Activated CD4-positive, alpha-beta T cell treated with anti-CD3 and anti-CD28 coated beads for 36 hours (primary cell): ENCODE measurements around the gene ARHGAP5. TPM values are rescaled to one million over a fixed set of nuclear protein-coding genes. Genes with fewer than 3 reads are reported as not detected.

Source experiments
- ATAC-seq: fragments of 200-7000 bp; cut with Tn5 transposase; one replicate; pipeline ENCODE4 v1.10.0; 2021; ENCODE audit warnings: mild to moderate bottlenecking, moderate library complexity
- CTCF ChIA-PET: fragments of 350-600 bp; sonication (Branson Sonifier 250); formaldehyde crosslinking; loops from one replicate; lab custom pipeline; 2021; ENCODE audit warnings: antibody characterized with exemption; lab: Charles Lee
- POLR2A ChIA-PET: fragments of 350-600 bp; sonication (Branson Sonifier 250); formaldehyde crosslinking; loops from one replicate; lab custom pipeline; 2021; ENCODE audit warnings: antibody characterized with exemption, inconsistent platforms; lab: Charles Lee
- DNase-seq: peaks from one replicate; pipeline ENCODE4 v3.0.0-alpha.2; 2020
- H3K27ac Mint-ChIP-seq: one replicate; pipeline ENCODE4 v1.8.0; 2021; ENCODE audit warnings: mixed read lengths
- H3K27me3 Mint-ChIP-seq: one replicate; pipeline ENCODE4 v1.8.0; 2021; ENCODE audit warnings: mixed read lengths
- H3K36me3 Mint-ChIP-seq: one replicate; pipeline ENCODE4 v1.8.0; 2021; ENCODE audit warnings: low read depth, mixed read lengths
- H3K4me1 Mint-ChIP-seq: one replicate; pipeline ENCODE4 v1.8.0; 2021; ENCODE audit warnings: mixed read lengths
- H3K4me3 Mint-ChIP-seq: one replicate; pipeline ENCODE4 v1.8.0; 2021; ENCODE audit warnings: mild to moderate bottlenecking, moderate library complexity, mixed read lengths
- H3K9me3 Mint-ChIP-seq: one replicate; pipeline ENCODE4 v1.8.0; 2021; ENCODE audit warnings: low read depth, mixed read lengths
- intact Hi-C, 2 experiments: fragments of 100-400 bp; cut with DNase I in 1 of 2; cut with micrococcal nuclease in 1 of 2; formaldehyde crosslinking; loops; one replicate each; pipeline versions ENCODE4 v1.14.2 to v1.15.1; 2022 to 2024; cut with DNase I, micrococcal nuclease
- total RNA-seq, 2 experiments: library from RNA; stranded (reverse); gene quantifications; one replicate each; pipeline ENCODE4 v1.2.3, GENCODE V29; 2021

Gene ARHGAP5
- total RNA-seq, 2 experiments from 2014 or later: 40.1 to 45.6 TPM

DNA sequence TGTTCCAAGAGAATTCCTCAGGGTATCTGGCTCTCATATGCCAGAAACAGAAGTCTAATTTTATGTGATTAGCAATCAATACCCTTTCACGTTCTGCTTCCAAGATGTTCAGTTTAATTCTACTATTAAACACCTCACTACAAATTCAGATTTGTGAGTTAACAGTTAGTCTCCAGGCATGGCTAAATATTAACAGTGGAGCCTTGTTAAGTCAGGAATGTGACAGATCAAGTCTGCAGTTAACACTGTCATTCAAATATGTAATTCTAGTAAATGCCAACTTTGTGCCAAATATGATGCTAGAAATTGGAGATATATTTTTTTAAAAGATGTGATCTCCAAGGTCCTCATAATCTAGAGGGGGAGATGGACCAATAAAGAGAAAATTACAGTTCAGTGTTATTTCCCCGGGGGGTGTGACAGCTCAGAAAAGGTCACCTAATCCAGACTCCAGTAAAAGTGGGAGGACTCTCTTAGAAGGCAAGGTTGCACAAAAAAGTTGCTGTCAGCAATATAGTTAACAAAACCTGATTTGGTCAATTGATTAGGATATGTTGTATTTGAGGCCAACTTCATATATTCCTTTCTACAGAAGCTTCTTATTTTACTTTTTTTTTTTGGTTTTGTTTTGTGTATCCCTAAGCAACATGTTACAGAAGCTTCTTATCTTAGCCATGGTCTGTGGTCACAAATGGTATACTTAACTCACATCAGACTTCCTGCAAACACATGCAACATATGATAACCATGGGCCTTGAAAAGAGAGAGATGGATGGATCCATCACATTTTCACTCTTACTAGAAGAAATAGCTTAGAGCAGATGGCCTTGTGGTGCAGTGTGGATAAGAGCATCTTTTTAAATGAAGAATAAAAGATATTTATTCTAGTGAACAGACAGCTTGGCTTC is 106.3 kb downstream of the ARHGAP5 start:
- intact Hi-C loops: no loop called here
- Mint-ChIP-seq H3K4me3 (no peak overlapping the region), H3K27ac (no peak overlapping the region), H3K4me1 (peaks cover 4% of the 10 kb centered on the region), H3K36me3 (peaks cover 3% of the 10 kb centered on the region), H3K27me3 (no peaks in the 10 kb centered on the region), H3K9me3 (peaks cover 11% of the 10 kb centered on the region)
- ChIA-PET CTCF (interaction anchor here (0.6 to 0.7 kb wide), 2 partner anchors 21 to 101 kb away, joined by 3 to 4 read pairs; no protein-coding TSS in a partner anchor), POLR2A (no interaction called here)
- DNase-seq (no peak), ATAC-seq (no peak)

DNA sequence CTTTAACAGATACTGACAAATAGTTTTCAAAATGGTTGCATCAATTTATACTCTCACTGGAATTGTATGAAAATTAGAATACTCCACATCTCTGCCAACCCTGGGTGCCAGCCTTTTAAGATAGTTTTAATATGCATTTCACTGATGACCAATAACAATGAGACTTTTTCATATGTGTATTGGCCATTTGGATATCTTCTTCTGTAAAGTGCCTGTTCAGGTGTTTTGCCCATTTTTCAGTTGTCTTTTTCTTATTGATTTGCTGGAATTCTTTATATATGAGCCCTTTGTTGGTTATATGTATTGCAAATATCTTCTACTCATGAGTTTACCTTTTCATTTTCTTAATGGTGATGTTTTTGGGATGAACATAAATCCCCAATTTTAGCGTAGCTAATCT is 108.0 kb downstream of the ARHGAP5 start:
- peaks cover 4% of the 10 kb centered on the region for H3K4me1 Mint-ChIP-seq
- H3K27ac Mint-ChIP-seq: no peak overlapping the region

DNA sequence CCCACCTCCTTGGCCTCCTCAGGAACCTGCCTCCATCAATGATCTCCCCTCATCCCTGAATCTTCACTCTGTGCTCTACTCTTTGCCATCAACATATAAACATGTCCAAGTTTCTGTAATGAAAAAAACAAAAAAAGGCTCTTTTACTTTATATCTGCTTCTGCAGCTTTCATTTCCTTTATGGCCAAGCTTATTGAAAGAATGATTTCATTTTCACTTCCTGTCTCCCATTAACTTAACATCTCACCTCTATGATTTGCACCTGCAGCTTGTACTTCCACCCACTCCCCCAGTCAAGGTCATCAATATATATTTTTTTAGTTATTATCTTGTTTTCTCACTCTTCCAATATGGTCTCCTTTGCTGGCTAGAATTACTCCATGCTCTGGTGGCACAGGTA is 109.1 kb downstream of the ARHGAP5 start:
- intact Hi-C loops: no loop called here
- no peak overlapping the region for H3K27ac Mint-ChIP-seq
- CTCF ChIA-PET: interaction anchor here (0.6 to 0.7 kb wide), 2 partner anchors 20 to 609 kb away, joined by 3 read pairs; no protein-coding TSS in a partner anchor

More for the DNA sequence above, 108.0 kb downstream of the ARHGAP5 start:
- H3K27me3 Mint-ChIP-seq: no peaks in the 10 kb centered on the region
- H3K36me3 Mint-ChIP-seq: peaks cover 3% of the 10 kb centered on the region
- intact Hi-C loops: no loop called here
- ChIA-PET CTCF (interaction anchor here (0.9 kb wide), 1 partner anchor 36 kb away, joined by 3 read pairs; no protein-coding TSS in a partner anchor), POLR2A (no interaction called here)
- ATAC-seq (no peak), DNase-seq (no peak)
- no peak overlapping the region for H3K4me3 Mint-ChIP-seq
- peaks cover 6% of the 10 kb centered on the region for H3K9me3 Mint-ChIP-seq

DNA sequence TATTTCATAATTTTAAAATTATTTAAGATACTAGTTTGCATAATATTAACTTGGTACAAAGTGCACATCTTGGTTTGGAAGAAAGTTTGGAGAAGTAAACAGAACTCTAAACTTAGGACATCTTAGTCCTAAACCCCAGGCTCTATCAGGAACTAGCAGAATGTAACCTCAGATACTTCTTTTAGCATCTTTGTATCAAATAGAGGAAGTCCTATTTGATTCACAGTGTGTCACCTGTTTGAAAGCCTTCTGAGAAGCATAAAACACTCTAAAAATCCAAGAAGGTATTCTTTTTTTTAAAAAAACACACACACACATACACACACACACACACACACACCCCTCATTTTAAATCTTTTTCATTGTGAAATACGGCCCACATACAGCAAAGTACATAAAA is 112.7 kb downstream of the ARHGAP5 start:
- CTCF ChIA-PET: no interaction called here
- no peak overlapping the region for H3K27ac Mint-ChIP-seq
- H3K27me3 Mint-ChIP-seq: peaks cover 7% of the 10 kb centered on the region
- no peak overlapping the region for H3K4me3 Mint-ChIP-seq
- peaks cover 18% of the 10 kb centered on the region for H3K4me1 Mint-ChIP-seq
- H3K9me3 Mint-ChIP-seq: peaks cover 5% of the 10 kb centered on the region
- ATAC-seq (no peak), DNase-seq (no peak)
- no peaks in the 10 kb centered on the region for H3K36me3 Mint-ChIP-seq
- POLR2A ChIA-PET: no interaction called here
- intact Hi-C loops: loop anchor here in 1 of 2 experiments (5.0 kb wide), 1 partner anchor 747 kb away; the partner anchor contains the start of gene NPAS3

More for the DNA sequence above, 109.1 kb downstream of the ARHGAP5 start:
- no peak for DNase-seq
- no peak for ATAC-seq
- Mint-ChIP-seq H3K27me3 (peaks cover 1% of the 10 kb centered on the region), H3K4me3 (no peak overlapping the region), H3K4me1 (peaks cover 4% of the 10 kb centered on the region), H3K9me3 (peaks cover 6% of the 10 kb centered on the region), H3K36me3 (no peaks in the 10 kb centered on the region)
- POLR2A ChIA-PET: no interaction called here

DNA sequence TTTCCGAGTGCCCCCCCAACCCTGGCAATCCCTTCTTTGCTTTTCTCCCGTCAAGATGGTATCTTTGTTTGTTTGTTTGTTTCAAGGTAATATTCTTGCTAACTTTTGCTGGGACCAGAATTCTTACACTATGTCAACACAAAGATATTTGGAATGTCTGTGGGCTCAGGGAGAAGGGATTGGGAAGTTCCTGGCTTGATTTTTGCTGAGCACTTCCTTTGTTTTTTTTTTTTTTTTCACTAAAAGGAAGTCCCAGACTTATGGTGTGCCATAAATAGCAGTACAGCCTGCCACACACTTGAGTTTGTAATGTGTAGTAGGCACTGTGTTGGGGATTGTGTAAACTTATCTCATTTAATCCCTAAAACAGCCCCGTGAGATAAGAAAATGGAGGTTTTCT is 113.6 kb downstream of the ARHGAP5 start:
- Mint-ChIP-seq H3K36me3 (no peaks in the 10 kb centered on the region), H3K4me1 (peaks cover 18% of the 10 kb centered on the region), H3K9me3 (no peaks in the 10 kb centered on the region), H3K27ac (no peak overlapping the region), H3K4me3 (no peak overlapping the region), H3K27me3 (peaks cover 9% of the 10 kb centered on the region)
- ATAC-seq: no peak
- DNase-seq: no peak
- POLR2A ChIA-PET: no interaction called here
- intact Hi-C loops: loop anchor here in 1 of 2 experiments (5.0 kb wide), 1 partner anchor 747 kb away; the partner anchor contains the start of gene NPAS3
- CTCF ChIA-PET: no interaction called here

DNA sequence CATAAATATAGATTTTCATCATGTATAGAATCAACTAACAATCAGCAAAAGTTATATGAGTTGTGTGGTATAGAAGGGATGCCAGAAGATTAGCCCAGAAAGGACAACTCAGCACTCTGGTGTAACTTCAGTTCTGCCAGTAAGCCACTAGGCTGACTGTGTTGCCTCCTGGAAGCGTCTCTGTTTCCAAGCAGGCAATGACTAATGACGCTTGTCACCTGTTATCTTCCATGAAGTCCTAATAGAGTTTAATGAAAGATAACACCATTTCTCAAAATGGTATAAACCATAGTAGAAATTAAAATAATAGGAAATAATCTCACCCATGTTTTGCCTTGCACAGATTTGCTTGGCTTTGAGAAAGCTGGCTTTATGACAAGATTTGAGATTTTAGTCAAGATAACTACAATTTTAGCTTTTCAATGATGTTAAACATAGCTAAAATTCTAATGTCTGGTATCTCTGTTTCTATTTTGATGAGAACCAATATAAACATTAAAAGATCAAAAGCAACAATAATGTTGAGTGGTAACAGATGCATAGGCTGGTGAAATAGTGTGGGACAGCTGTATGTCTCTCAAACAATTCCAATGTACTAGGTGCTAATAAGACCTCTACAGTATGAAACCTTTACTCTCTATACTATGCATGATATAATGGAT is 115.7 kb downstream of the ARHGAP5 start:
- H3K27me3 Mint-ChIP-seq: peaks cover 9% of the 10 kb centered on the region
- intact Hi-C loops: loop anchor here (1.0 to 5.0 kb wide), 3 partner anchors 10 to 744 kb away; partner anchors contain the start of genes NPAS3 (in 1 of the 2) and RNU6-8 (in 1 of the 2)
- ATAC-seq (peak; percentile 39), DNase-seq (peak; percentile 20)
- H3K36me3 Mint-ChIP-seq: no peaks in the 10 kb centered on the region
- H3K9me3 Mint-ChIP-seq: no peaks in the 10 kb centered on the region
- ChIA-PET POLR2A (no interaction called here), CTCF (interaction anchor here (1.1 kb wide), 1 partner anchor 58 kb away, joined by 3 read pairs; no protein-coding TSS in a partner anchor)
- H3K4me1 Mint-ChIP-seq: peaks cover 19% of the 10 kb centered on the region
- no peak overlapping the region for H3K4me3 Mint-ChIP-seq
- H3K27ac Mint-ChIP-seq: peak overlapping the region; percentile 55

DNA sequence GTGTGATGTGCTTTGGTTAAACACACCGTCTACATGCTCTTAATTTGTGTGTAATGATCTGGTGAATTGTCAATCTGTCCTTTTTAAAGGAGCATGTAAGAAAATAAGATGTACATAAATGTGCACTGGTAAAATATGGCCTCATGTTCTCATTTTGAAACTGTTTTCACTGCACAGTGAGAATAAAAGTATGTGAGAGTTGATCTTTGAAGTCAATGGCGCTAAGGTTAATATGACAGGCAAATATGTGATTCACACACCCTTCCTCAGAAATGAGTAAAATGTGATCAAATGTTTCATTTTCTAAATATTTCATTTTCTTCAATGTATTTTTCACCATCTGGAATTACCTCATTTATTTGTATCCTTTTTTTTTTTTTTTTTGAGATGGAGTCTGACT is 116.4 kb downstream of the ARHGAP5 start:
- POLR2A ChIA-PET: no interaction called here
- ATAC-seq: peak; percentile 90
- no peak overlapping the region for H3K4me3 Mint-ChIP-seq
- peaks cover 23% of the 10 kb centered on the region for H3K4me1 Mint-ChIP-seq
- CTCF ChIA-PET: interaction anchor here (1.1 kb wide), 1 partner anchor 58 kb away, joined by 3 read pairs; no protein-coding TSS in a partner anchor
- peak overlapping the region; percentile 55 for H3K27ac Mint-ChIP-seq
- no peaks in the 10 kb centered on the region for H3K9me3 Mint-ChIP-seq
- no peaks in the 10 kb centered on the region for H3K36me3 Mint-ChIP-seq
- intact Hi-C loops: loop anchor here (1.0 to 5.0 kb wide), 3 partner anchors 10 to 744 kb away; partner anchors contain the start of genes NPAS3 (in 1 of the 2) and RNU6-8 (in 1 of the 2)
- DNase-seq: no peak
- H3K27me3 Mint-ChIP-seq: peaks cover 9% of the 10 kb centered on the region

DNA sequence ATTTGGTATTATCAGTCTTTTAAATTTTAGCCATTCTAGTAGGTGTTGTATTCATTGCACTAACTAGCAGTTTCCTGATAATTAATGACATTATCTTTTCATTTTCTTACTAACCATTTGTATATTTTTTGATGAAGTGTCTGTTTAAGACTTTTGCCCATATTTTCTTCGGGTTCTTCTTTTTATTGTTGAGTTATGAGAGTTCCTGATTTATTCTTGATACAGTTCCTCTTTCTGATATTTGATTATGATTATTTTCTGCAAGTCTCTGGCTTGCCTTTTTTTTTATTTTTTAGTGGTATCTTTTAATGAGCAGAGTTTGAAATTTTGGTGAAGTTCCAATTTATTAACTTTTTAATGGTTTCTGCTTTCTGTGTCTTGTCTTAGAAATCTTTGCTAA is 118.5 kb downstream of the ARHGAP5 start:
- no peak for ATAC-seq
- intact Hi-C loops: no loop called here
- Mint-ChIP-seq H3K4me1 (peaks cover 29% of the 10 kb centered on the region), H3K27ac (no peak overlapping the region), H3K4me3 (no peak overlapping the region), H3K9me3 (no peaks in the 10 kb centered on the region), H3K36me3 (no peaks in the 10 kb centered on the region), H3K27me3 (peaks cover 8% of the 10 kb centered on the region)
- no peak for DNase-seq
- CTCF ChIA-PET: no interaction called here
- POLR2A ChIA-PET: no interaction called here

DNA sequence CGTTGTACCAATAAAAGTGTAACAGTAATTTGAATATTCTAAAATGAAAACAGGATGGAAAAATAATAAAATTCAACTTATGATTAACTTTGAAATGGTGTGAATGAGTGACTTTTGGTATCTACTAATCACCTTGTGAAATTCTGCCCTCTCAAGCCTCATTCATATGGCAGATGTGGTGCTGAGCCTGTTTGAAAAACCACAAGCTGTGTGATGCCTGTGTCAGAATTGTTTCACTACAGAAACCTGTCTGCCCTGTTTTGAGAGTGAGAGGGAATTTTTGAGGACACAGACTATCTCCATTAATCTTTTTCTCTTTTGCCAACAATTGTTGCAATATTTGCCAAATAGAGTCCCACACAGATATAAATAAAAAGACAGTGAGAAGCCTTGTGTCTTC is 120.8 kb downstream of the ARHGAP5 start:
- Mint-ChIP-seq H3K9me3 (no peaks in the 10 kb centered on the region), H3K27me3 (peaks cover 4% of the 10 kb centered on the region), H3K27ac (no peak overlapping the region), H3K36me3 (peaks cover under 1% of the 10 kb centered on the region), H3K4me3 (no peak overlapping the region), H3K4me1 (peaks cover 43% of the 10 kb centered on the region)
- ATAC-seq (peak; percentile 16), DNase-seq (peak; percentile 22)
- CTCF ChIA-PET: interaction anchor here (1.3 to 3.5 kb wide), 3 partner anchors 36 to 124 kb away, joined by 4 to 14 read pairs (median 12); no protein-coding TSS in a partner anchor
- intact Hi-C loops: no loop called here
- POLR2A ChIA-PET: no interaction called here

DNA sequence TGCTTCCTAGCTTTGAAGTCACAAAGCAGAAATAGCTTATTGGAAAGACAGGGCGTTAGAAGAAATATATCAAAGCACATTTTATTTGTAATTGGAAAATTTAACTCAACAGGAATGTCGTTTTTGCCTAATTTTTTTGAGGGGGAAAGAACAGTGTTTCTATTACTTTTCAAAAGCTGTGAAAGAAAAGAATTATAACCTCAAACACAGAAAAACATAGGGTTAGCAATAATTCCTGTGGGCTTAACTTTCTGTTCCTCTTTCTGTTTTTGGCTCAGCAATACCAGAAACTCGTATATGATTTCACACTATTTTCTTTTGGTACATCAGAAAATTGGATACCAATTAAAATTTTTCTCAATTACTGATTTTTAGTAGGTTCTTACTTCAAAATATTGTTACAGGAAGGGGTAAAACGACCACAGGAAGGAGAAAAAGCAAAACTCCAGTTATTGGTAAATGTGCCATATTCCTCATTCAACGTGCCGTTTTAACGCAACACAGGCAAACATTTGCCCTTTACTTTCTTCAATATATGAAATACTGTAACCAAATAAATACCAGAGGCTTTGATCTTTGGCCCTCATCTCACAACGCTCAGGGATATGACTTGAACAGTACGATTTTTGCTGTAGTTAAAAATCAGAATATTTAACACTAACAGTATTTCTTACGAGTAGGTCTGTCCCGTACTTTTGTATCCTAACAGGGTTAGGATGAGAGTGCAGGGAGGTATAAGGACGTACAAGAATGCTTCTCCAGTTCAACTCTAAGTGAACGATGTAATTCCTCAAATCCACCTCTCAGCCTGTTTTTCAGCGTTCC is 123.5 kb downstream of the ARHGAP5 start:
- H3K36me3 Mint-ChIP-seq: peaks cover 4% of the 10 kb centered on the region
- no peaks in the 10 kb centered on the region for H3K9me3 Mint-ChIP-seq
- POLR2A ChIA-PET: no interaction called here
- peaks cover 3% of the 10 kb centered on the region for H3K27me3 Mint-ChIP-seq
- H3K4me1 Mint-ChIP-seq: peaks cover 46% of the 10 kb centered on the region
- H3K4me3 Mint-ChIP-seq: peak overlapping the region; percentile 87
- H3K27ac Mint-ChIP-seq: peak overlapping the region; percentile 100
- intact Hi-C loops: loop anchor here (2.0 to 10.0 kb wide), 6 partner anchors 52 to 1173 kb away; partner anchors contain the start of genes AP4S1 (in 1 of the 2), NUBPL (in 1 of the 2) and STRN3 (in 1 of the 2)
- ATAC-seq (no peak), DNase-seq (no peak)
- CTCF ChIA-PET: interaction anchor here (1.2 to 3.5 kb wide), 3 partner anchors 52 to 127 kb away, joined by 3 to 14 read pairs (median 12); no protein-coding TSS in a partner anchor
